Kidney (tissue), 14 donors: Measurements from ENCODE around the gene FLYWCH1. TPM values are rescaled to one million over a fixed set of nuclear protein-coding genes. Genes with fewer than 3 reads are reported as not detected.

Experiments used
- DNase-seq, 5 donors: peaks; one replicate each; pipeline ENCODE4 v3.0.0-alpha.2; 2013 to 2020
- FAIRE-seq: peaks from 2 replicates; lab custom pipeline; 2012; peaks lifted over from hg19 to GRCh38; lab: Jason Lieb, UNC
- H3K27ac ChIP-seq, 2 donors: one replicate each; pipeline ENCODE4 v1.7.0; 2013; ENCODE audit warnings: low read depth in 2 of 2, low read length in 2 of 2, inconsistent platforms in 1 of 2
- H3K27me3 ChIP-seq: one replicate; pipeline ENCODE4 v1.7.1; 2013; ENCODE audit warnings: low read length, inconsistent platforms; ENCODE audit not compliant: control insufficient read depth, insufficient read depth
- H3K36me3 ChIP-seq, 3 donors: one replicate each; pipeline versions ENCODE4 v1.7.0 to v1.7.1; 2013; ENCODE audit warnings: low read length in 3 of 3, control low read depth in 1 of 3, inconsistent platforms in 1 of 3; ENCODE audit not compliant: insufficient read depth in 3 of 3, control insufficient read depth in 2 of 3
- H3K4me1 ChIP-seq, 3 donors: one replicate each; pipeline versions ENCODE4 v1.7.0 to v1.7.1; 2013; ENCODE audit warnings: low read length in 3 of 3, inconsistent platforms in 1 of 3, low read depth in 1 of 3; ENCODE audit not compliant: control insufficient read depth in 2 of 3, insufficient read depth in 2 of 3
- H3K4me3 ChIP-seq, 3 donors: one replicate each; pipeline versions ENCODE4 v1.7.0 to v1.8.1; 2013; ENCODE audit warnings: low read length in 3 of 3, control low read depth in 1 of 3, inconsistent platforms in 1 of 3
- H3K9ac ChIP-seq, 3 donors: one replicate each; pipeline versions ENCODE4 v1.7.0 to v1.7.1; 2013; ENCODE audit warnings: low read length in 3 of 3, control low read depth in 1 of 3, inconsistent platforms in 1 of 3
- H3K9me3 ChIP-seq, 3 donors: one replicate each; pipeline versions ENCODE4 v1.7.0 to v1.7.1; 2013; ENCODE audit warnings: low read length in 3 of 3, control low read depth in 1 of 3, inconsistent platforms in 1 of 3; ENCODE audit not compliant: control insufficient read depth in 2 of 3, insufficient read depth in 1 of 3
- intact Hi-C: fragments of 100-400 bp; cut with DNase I; formaldehyde crosslinking; loops from one replicate; pipeline ENCODE4 v1.11.1; 2022
- polyA plus RNA-seq: library from polyadenylated mRNA; stranded (reverse); fragments of 350-450 nt; fragmentation: Illumina TruSeq; extraction: RNeasy Lipid Tissue Mini Kit (QIAGEN cat#74804); gene quantifications from one replicate; pipeline ENCODE4 v1.2.3, GENCODE V29; 2014; ENCODE audit warnings: low read depth, low replicate concordance; ENCODE audit not compliant: insufficient read depth
- total RNA-seq: library from RNA; stranded (reverse); fragmentation: NEBNext Ultra II Directional; extraction: Animal tissue kit (Norgen Biotek cat#: 25700); gene quantifications from one replicate; pipeline ENCODE4 v1.2.1, GENCODE V29; 2021
- TF ChIP-seq, protein P1 (sequence below): IDR thresholded peaks from 3 replicates; pipeline ENCODE4 v1.5.1; 2012; ENCODE audit warnings: mild to moderate bottlenecking, moderate library complexity, borderline replicate concordance; ENCODE audit not compliant: insufficient read depth; ENCODE audit errors: extremely low read depth
- donor health status: control.
- donor health status: control.
- donor health status: control.
- donor health status: control.
- donor health status: control.
- donor health status: DM: yes; HTN: yes; CAD: no.
- donor health status: Normal renal cell carcinoma (clear cell type).

The FLYWCH1 gene
- total and polyA plus RNA-seq, 2 donors from 2014 or later = 24.5 to 36.8 TPM

- Histone ChIP-seq H3K27me3 (no peaks in the 10 kb centered on the region), H3K4me1 (peaks cover 0 to 6% (median 0%) of the 10 kb centered on the region in 3 donors), H3K9me3 (no peaks in the 10 kb centered on the region), H3K9ac (peak within 1 kb of the TSS; percentile 42 to 78 (median 77)), H3K27ac (no peak within 1 kb of the TSS), H3K36me3 (no peaks in the 10 kb centered on the region), H3K4me3 (peak within 1 kb of the TSS; percentile 66 to 87 (median 69))
- FAIRE-seq (no peak), DNase-seq (peak; percentile 93 to 97 (median 95))
- TF ChIP-seq, protein P1, sequence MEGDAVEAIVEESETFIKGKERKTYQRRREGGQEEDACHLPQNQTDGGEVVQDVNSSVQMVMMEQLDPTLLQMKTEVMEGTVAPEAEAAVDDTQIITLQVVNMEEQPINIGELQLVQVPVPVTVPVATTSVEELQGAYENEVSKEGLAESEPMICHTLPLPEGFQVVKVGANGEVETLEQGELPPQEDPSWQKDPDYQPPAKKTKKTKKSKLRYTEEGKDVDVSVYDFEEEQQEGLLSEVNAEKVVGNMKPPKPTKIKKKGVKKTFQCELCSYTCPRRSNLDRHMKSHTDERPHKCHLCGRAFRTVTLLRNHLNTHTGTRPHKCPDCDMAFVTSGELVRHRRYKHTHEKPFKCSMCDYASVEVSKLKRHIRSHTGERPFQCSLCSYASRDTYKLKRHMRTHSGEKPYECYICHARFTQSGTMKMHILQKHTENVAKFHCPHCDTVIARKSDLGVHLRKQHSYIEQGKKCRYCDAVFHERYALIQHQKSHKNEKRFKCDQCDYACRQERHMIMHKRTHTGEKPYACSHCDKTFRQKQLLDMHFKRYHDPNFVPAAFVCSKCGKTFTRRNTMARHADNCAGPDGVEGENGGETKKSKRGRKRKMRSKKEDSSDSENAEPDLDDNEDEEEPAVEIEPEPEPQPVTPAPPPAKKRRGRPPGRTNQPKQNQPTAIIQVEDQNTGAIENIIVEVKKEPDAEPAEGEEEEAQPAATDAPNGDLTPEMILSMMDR = no peak
- intact Hi-C loops = no loop called here
Observed at GRCh38 chr16:2980227-2981176, 68.8 kb downstream of the FLYWCH1 start, which contains the start of gene PKMYT1. TSS of gene PKMYT1 (minus strand) at chr16:2980446. CDS start at chr16:2979657, 789 bp downstream.

GRCh38 chr16:2981177-2981898 is 69.6 kb downstream of the FLYWCH1 start:
- no peaks in the 10 kb centered on the region for H3K9me3 ChIP-seq
- H3K27ac ChIP-seq = no peak overlapping the region
- FAIRE-seq (no peak), DNase-seq (peak in 1 of 5 donors; percentile 24)
- peak overlapping the region in 1 of 3 donors; percentile 87 for H3K4me3 ChIP-seq
- TF ChIP-seq, protein P1 = no peak
- peaks cover 0 to 6% (median 0%) of the 10 kb centered on the region in 3 donors for H3K4me1 ChIP-seq
- intact Hi-C loops = no loop called here
- no peaks in the 10 kb centered on the region for H3K36me3 ChIP-seq
- H3K9ac ChIP-seq = no peak overlapping the region
- H3K27me3 ChIP-seq = no peaks in the 10 kb centered on the region

- no peak overlapping the region for H3K4me3 ChIP-seq
- intact Hi-C loops = no loop called here
- peaks cover 0 to 6% (median 0%) of the 10 kb centered on the region in 3 donors for H3K4me1 ChIP-seq
- DNase-seq (peak in 1 of 5 donors; percentile 67), FAIRE-seq (no peak)
- no peaks in the 10 kb centered on the region for H3K36me3 ChIP-seq
- TF ChIP-seq, protein P1 = no peak
- no peak overlapping the region for H3K27ac ChIP-seq
- no peaks in the 10 kb centered on the region for H3K9me3 ChIP-seq
- H3K27me3 ChIP-seq = no peaks in the 10 kb centered on the region
- H3K9ac ChIP-seq = no peak overlapping the region
Observed at GRCh38 chr16:2981899-2982250, 70.1 kb downstream of the FLYWCH1 start.
